NCI-H128 (cell line): Measurements from ENCODE around the gene MAP1LC3B.
A peak's percentile ranks its signal among the peaks of the same experiment; 100 is the strongest.
"Not testable (repeated sequence)": the region's sequence is repeated elsewhere in the genome, so short reads cannot be mapped to it uniquely, and the experiment has no call there.

Experiments
- DNase-seq: peaks from one replicate; lab custom pipeline; 2025; ENCODE audit not compliant: unreplicated experiment; lab: John Stamatoyannopoulos, UW

MAP1LC3B gene

DNA sequence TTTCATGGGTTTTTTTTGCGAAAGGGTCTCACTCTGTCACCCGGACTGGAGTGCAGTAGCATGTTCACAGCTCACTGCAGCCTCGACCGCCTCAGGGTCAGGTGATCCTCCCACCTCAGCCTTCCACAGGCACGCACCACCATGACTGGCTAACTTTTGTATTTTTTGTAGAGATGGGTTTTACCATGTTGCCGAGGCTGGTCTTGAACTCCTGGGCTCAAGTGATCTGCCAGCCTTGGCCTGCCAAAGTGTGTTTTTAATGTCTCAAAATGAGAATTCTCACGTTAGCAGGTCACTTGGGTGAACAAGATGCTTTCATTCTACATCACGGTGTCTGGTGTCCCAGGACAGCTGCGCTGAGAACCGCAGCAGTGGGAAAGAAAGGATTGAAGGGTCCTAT is 11.7 kb upstream of the MAP1LC3B start:
- DNase-seq, result no peak

DNA sequence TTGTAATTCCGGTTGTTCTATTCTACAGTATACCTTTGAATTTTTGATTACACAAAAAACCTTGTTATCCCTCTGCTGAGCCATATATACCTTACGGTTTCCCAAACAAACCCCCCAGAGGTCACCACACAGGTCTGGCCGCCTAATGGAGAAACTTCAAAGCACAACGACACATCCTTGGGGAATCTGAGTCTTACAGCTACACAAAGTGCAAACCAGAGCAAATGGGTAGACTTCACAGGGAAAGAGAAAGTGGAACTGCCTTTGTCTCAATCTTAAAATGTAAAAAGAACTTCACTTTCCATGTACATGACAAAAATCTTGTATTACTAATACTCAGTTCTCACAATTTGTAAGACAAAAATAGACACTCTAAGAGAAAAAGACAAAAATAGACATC is 11.3 kb upstream of the MAP1LC3B start:
- DNase-seq, result no peak

DNA sequence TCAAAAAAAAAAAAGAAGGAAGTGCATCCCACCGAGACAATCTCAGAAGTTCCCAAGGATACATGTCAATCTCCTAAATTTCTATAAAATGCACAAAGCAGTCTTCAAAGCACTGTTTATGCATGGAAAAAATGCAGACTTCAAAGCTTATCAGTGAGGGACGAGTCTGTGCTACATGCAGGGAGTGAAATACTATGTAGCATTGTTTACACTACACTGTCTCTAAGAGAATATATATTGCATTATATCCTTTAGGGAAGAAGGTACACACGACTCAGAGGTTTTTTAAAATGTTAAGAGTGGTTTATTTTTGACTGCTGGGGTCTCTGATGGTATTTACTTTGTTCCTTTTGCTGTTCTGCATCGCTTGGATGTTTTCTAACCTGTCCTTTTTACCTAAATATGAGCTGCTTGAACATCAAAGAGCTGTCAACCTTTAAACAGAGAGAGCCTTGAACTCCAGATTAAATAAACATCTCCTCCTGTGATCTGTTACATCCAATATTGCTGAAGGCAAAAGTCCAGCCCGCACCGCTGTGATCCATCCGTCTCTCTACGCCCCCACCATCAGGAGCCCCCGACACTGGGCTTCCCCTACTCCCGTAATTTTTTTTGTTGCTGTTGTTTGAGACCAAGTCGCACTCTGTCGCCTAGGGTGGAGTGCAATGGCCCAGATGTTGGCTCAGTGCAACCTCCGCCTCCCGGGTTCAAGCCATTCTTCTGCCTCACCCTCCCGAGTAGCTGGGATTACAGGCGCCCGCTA is 9.9 kb upstream of the MAP1LC3B start:
- DNase-seq, result no peak

DNA sequence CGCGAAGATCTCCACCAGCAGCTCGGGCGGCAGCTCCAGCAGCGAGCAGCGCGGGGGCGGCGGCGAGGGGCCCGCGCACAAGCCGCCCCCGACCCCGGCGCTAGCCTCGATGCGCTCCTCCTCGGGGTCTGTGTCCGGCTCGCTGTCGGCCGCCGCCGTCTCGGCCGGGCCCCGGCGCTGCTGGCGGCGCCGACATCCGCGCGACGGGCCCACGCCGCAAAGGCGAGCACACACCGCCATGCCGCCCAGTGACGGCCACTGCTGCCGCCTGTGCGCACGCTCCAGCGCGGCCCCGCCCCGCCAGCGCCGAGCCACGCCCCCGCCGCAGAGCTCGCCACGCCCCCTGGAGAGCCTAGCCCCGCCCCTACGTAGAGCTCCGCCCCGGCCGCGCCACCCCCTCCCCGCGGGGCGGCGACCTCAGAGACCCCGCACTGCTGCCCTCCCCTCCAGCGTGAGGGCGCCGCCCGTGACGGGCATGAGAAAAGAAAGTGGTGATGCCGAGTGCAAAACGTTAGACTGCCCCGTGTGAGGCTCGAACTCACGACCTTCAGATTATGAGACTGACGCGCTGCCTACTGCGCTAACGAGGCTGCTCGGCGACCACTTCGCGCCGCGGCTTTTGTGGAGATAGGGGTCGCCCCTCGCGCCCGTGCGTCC is 8.5 kb upstream of the MAP1LC3B start, which contains the start of gene FBXO31:
Gene FBXO31 (minus strand): TSS at position 272 of the 657 bp plus-strand sequence. CDS start 32 bp downstream, at position 240.
- peak; percentile 29 for DNase-seq

DNA sequence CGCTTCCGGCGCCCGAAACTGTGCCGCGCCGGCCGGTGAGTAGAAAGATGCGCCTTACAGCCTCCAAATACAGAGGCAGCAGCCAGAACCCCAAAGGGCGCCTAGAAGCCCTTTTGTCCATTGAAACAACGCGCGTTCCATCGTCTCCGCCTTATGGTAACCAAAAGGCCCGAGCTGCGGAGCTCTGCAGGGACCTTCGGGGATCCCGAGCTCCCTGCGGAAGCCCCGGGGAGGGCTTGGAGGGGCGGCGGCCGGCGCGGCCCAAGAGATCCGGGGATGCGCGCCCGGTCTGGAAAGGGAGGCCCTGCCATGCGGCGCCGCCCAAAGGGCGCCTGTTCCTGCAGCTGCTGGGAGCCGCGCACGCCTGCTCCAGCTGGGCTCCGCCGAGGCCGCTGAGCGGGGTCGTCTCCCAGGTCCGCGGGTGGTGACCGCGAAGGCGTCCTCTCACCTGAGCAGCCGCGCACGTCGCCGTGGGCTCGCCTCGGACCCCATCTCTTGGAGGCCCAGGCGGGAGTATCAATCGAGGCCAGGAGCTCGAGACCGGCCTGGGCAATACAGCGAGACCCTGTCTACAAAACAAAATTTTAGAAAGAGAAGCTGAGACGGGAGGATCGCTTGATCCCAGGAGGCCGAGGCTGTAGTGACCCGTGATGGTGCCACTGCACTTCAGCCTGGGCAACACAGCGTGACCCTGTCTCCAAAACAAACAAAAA is 7.8 kb upstream of the MAP1LC3B start:
- DNase-seq, result no peak

DNA sequence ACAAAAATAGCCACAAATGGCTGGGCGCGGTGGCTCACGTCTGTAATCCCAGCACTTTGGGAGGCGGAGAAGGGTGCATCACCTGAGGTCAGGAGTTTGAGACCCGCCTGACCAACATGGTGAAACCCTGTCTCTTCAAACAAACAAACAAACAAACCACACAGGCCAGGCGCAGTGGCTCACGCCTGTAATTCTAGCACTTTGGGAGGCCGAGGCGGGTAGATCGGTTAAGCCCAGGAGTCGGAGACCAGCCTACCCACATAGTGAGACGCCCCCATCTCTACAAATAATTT is 7.3 kb upstream of the MAP1LC3B start:
- not testable (repeated sequence) for DNase-seq

DNA sequence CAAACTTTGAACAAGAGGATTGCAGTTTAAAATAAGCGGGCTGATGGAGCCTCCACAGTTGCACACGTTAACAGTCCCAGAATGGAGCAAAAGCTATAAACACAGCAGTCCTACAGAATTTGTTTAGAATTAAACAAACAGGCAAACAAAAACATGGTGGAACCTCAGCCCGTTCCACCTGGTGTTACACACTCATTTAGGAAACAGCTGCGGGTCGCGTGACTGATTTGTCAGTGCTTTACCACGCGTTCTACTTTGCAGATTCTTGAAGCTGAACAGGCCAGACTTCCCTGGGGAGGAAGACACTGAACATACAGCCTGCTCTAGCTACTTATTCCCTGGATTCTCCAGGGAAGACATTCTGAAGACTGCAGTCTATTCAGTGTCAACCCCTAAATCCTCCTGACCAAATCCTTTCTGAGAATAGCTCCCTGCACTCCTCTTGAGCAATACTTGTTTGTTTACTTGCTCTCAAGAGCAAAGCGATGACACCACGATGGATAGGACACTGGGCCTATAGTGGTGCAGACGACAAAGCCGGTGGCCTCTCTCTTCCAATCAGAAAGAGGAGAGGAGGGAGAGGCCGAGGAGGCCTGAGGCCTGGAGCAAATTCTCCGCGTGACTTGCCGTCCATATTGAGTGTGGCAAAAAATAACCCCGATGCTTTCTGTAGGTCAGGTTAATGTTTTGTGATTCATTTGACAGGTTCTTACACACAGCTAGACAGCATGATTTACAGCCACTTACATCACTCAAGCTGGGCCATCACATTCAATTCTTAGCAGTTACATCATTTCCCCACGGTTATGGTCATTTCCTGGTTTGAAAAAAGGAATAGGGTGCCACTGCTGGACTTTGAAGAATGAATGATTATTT is 4.0 kb upstream of the MAP1LC3B start:
- DNase-seq, result peak; percentile 79

DNA sequence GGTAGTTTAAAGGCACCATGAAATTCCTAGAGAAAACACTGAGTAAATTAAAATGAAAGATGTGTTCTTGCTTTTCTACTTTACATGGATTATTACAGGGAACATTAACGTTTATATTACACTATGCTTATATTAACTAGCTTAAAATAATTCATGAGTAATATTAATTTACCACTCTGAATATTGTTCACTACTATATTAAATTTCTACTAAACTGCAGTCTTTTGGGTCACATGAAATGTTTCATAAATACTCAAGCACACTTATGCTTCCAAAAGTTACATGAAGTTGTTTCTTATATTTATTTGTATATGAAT is 3.4 kb upstream of the MAP1LC3B start:
- DNase-seq, result no peak

DNA sequence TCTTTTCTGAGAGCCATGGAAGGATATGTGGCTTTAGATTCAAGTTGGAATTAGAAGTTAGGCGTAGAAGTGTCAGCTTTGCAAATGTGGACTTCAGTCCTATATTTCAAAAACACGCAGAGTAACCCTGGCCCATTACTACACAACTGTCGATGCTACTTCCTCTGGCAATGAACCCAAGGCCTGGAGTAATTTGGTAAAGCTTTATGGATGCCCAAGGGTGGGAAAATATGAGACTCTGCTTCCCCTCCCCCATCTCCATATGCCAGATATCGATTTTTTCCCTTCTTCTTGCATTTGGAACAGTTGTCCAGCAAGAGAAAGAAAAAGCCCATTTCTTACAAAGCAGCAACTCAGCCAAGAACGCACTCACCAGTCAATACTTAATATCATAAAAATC is 2.9 kb upstream of the MAP1LC3B start:
- no peak for DNase-seq

DNA sequence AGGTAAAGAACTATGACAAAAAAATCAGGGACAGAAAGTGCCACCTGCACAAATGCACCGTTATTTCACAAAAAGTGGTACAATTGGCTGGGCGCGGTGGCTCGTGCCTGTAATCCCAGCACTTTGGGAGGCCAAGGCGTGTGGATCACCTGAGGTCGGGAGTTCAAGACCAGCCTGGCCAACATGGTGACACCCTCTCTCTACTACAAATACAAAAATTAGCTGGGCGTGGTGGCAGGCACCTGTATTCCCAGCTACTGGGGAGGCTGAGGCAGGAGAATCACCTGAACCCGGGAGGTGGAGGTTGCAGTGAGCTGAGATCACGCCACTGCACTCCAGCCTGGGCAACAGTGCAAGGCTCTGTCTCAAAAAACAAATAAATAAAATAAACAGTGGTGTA is 2.2 kb upstream of the MAP1LC3B start:
- DNase-seq, result not testable (repeated sequence)

DNA sequence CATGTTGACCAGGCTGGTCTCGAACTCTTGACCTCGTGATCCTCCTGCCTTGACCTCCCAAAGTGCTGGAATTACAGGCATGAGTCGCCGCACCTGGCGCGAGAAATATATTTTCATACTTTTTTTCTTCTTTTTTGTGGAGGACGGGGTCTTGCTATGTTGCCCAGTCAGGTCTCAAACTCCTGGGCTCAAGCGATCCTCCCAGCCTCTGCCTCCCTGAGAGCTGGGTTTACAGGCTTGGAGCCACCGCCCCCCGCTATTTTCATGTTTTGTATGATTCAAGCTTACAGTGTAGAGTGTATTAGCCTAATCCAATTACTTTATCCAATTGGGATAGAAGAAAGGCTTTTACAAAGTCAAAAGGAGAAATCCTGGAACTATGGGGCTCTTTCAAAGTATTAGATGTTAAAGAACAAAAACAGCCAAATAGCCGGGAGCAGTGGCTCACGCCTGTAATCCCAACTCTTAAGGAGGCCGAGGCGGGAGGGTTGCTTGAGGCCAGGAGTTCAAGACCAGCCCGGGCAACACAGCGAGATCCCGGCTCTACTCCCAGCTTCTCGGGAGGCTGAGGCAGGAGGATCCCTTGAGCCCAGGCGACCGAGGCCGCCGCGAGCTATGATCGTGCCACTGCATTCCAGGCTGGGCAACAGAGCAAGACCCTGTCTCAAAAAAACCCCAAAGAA is 1.4 kb upstream of the MAP1LC3B start:
- DNase-seq, result no peak

DNA sequence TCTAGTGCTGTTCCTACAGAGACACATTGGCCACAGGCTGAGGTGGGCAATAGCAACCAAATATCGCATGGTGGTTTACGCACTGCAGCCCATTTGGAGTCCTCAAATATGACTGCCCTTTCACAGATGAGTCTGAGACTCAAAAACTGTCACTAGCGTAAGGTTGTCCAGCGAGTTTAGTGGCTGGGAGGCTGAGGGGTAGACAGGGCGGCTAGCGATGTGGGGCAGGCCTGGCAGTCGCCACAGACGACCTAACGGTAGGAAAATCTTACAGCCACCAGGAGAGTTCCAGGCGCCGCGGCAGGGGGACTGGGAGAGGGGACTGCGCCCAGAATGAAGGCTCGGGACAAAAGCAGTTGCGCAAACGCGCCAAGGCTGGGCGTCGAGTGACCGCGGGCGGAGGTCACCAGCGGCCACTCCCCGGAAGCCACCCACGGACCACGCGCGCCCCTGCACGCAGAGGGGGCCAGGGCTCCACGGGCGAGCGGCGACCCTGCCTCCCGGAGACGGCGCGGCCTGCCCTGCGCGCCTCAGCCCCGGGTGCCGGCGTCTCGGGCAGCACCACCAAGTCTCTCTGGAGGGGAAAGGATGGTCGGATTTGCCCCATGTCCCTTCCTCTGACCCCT is 699 bp upstream of the MAP1LC3B start:
- no peak for DNase-seq

DNA sequence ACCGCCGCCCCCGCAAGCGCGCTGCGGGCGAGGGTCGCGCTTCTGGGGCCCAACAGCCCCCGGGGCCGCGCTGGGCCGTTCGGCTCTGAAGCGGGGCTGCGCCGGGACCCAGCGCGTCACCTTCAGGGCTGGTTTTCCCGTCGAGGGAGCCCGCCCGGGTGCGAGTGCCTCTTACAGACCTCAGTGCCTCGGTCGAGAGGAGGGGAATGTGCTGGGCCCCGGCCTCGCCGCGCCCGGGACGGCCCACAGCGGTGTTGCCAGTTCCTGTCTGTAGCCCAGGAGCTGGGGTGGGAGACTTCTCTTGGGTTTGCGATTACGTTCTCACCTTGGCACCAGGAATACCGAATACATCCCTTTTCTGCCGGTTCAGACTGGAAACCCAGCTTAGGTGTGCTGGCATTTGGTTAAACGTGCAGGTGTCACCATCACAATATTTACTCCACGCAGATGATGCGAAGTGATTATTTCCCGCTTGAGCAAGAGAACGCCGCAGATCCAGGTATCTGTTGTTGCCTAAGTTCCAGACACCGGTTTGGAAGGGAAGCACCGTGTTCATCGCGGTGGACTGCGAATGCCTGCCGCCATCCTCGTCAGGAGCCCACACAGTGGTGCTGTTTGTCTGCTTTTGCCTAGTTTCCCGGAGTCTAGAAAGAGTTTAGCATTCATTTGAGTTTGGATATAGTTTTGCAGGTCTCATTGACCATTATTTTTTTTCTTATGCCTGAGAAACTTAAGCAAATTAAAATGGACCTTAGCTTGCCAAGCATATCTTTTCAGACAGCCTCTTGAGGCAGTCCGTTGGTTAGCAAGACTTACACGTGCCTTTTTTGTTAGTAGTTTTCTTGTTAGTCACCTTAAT is 914 bp downstream of the MAP1LC3B start:
- DNase-seq, result no peak

DNA sequence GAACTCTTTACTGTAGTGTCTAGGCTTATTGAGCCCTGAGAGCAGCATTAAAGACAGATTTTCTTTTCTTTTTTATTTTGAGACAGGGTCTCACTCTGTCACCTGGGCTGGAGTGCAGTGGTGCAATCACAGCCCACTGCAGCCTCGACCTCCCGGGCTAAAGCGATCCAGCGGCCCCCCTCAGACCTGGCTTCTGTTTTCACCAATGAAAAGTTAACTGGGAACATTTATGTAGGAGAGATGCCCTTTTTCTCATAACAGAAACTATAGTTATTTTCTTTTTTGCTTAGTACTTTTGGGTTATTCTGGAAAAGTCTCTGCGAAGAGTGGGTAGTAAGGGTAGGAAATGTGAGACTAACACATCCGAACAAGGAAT is 1.5 kb downstream of the MAP1LC3B start:
- DNase-seq, result no peak

DNA sequence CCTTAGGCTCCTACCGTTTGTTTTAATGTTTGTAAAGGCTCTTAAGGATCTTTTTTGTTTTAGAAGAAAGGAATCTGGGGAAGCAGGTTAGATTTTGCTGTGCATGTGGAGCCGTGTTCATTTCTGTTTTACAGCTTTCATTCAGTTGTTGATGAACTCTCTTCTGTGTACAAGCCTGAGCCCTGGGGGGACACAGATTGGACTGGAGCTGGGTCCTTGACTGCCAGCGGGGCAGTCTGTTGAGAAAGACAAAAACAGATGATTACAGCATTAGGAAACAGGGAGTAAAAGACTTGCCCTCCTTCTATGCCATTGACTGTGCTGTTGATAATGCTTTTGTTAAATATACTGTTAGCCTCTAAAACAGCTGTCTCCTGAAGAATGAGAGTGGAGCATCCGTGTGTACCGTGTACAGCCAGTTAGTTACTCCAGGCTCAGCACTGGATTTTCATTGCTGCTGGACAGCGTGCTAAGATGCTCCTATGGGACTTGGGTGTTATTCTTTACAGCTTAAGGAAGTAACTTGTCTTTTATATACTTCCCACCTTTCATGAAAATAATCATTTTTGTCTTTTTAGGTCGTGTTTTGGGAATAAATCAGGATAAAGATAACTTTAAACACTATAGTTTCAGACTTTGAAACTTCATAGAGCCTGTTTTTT is 3.2 kb downstream of the MAP1LC3B start:
- no peak for DNase-seq

DNA sequence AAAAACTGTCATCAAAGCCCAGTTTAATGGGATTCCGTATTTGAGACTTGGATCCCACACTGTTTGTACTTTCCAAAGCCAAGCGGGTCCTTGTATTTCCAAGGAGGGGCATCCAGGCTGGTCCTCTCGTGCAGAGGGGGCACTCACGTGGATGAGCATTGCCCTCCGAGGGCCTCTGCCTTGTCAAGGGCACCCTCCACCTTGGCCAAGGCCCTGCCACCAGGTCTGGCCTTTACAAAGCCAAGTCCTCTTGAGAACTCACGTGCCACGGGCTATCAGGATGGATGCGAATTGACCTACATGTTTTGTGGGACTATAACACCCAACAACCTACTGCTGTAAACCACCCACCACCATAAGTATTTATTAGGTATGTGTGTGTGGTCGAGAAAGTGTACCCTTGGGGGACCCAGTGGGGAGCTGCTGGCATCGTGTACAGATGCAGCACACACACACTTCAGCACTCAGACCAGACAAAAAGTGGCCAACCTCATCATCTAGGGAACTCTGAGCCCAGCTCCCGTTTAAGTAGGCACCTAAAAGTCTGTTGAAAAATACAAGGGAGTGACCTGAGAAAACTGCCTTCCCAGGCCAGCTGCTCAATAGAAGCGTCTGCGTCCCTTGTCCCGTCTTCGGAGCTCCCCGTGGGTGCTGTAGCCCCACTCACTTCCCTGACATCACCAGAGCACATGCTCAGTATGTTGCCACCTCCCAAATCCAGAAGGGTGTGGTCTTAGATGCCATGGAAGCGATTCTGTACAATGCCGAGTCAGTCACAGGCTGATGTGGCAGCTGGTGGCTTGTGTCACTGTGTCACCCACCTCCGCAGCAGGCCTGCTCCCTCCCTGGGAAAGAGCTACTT is 12.9 kb downstream of the MAP1LC3B start:
- no peak for DNase-seq

DNA sequence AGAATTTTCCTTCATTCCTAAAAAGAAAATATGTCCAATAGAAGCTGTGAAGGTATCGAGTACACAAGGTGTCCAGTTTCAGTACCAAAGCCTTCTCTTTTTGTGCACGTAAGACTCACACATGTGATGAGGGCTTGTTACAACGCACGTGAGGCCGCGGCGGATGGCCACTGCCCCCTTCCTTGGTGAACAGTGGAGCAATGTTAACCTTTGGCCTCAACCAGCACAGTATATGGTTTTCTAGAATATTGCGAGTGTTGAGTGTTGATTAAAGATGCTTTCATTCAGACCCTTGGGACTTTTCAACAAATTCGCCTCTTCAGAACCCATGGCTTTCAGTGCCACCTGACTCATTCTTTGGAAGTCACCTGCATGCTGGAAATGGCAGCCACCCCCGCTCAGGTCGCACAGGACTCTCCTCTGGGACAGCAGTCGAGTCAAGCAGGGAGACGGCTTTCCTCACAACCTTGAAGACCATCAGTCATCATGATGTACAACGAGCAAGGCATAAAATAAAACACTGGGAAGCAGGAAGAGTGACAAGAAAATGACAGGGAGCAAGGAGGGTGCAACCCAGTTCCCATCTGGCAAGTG is 14.5 kb downstream of the MAP1LC3B start:
- DNase-seq, result no peak
